OCI-LY7 (cell line): ENCODE results near the gene POU2AF1. TPM values are rescaled to one million over a fixed set of nuclear protein-coding genes. Genes with fewer than 3 reads are reported as not detected.

Experiments used
- BruUV-seq: library from RNA; stranded (reverse); fragments of 400-500 nt; replicated peaks from 2 replicates; lab custom pipeline; 2021; lab: Mats Ljungman, UMichigan
- CTCF ChIA-PET: fragments of 300-600 bp; sonication (Branson Sonifier 250); formaldehyde crosslinking; loops from one replicate; lab custom pipeline; 2022; ENCODE audit warnings: antibody characterized with exemption; ENCODE audit not compliant: unreplicated experiment; lab: Charles Lee
- POLR2A ChIA-PET: fragments of 300-600 bp; sonication (Branson Sonifier 250); formaldehyde crosslinking; loops from one replicate; lab custom pipeline; 2022; ENCODE audit warnings: antibody characterized with exemption; lab: Charles Lee
- DNase-seq: peaks from one replicate; pipeline ENCODE4 v3.0.0-alpha.2; 2015; ENCODE audit warnings: low spot score
- H2AFZ ChIP-seq: fragments of 200-600 bp; sonication (generic), shearing (Covaris generic); 2 replicates; pipeline ENCODE4 v1.6.1; 2014; ENCODE audit warnings: mild to moderate bottlenecking, antibody characterized with exemption, low read length, moderate library complexity
- H3K27ac ChIP-seq: fragments of 200-600 bp; sonication (generic); 2 replicates; pipeline ENCODE4 v1.5.1; 2014; ENCODE audit warnings: mixed run types, low read depth, mild to moderate bottlenecking, moderate library complexity, low read length, inconsistent platforms; ENCODE audit not compliant: poor library complexity, severe bottlenecking
- H3K36me3 ChIP-seq: fragments of 200-600 bp; sonication (generic); 2 replicates; pipeline ENCODE4 v1.6.1; 2014; ENCODE audit warnings: mild to moderate bottlenecking, antibody characterized with exemption, low read length, moderate library complexity, mixed read lengths; ENCODE audit not compliant: insufficient read depth
- H3K4me1 ChIP-seq: fragments of 200-600 bp; sonication (generic); 2 replicates; pipeline ENCODE4 v1.5.1; 2014; ENCODE audit warnings: mild to moderate bottlenecking, low read length; ENCODE audit not compliant: insufficient read depth, poor library complexity, severe bottlenecking
- H3K4me2 ChIP-seq: fragments of 200-600 bp; sonication (generic); 2 replicates; pipeline ENCODE4 v1.6.1; 2014; ENCODE audit warnings: mild to moderate bottlenecking, low read length
- H3K4me3 ChIP-seq: fragments of 200-600 bp; sonication (generic); 2 replicates; pipeline ENCODE4 v1.5.1; 2014; ENCODE audit warnings: mild to moderate bottlenecking, low read depth, low read length; ENCODE audit not compliant: poor library complexity, severe bottlenecking
- H3K79me2 ChIP-seq: fragments of 200-600 bp; sonication (generic); 2 replicates; pipeline ENCODE4 v1.6.1; 2016; ENCODE audit warnings: low read depth, mild to moderate bottlenecking, low read length, moderate library complexity, mixed read lengths; ENCODE audit not compliant: insufficient read depth
- H3K9me2 ChIP-seq: fragments of 200-600 bp; sonication (generic); 2 replicates; pipeline ENCODE4 v1.6.1; 2016; ENCODE audit warnings: mild to moderate bottlenecking, low read length, mixed read lengths; ENCODE audit not compliant: insufficient read depth
- H3K9me3 ChIP-seq: fragments of 200-600 bp; sonication (generic); 2 replicates; pipeline ENCODE4 v1.6.1; 2014; ENCODE audit warnings: mild to moderate bottlenecking, mixed run types, low read length, mixed read lengths
- H4K20me1 ChIP-seq: fragments of 200-600 bp; sonication (generic); 2 replicates; pipeline ENCODE4 v1.6.1; 2014; ENCODE audit warnings: mild to moderate bottlenecking, antibody characterized with exemption, low read length, moderate library complexity, mixed read lengths; ENCODE audit not compliant: insufficient read depth
- CTCF ChIP-seq: fragments of 200-600 bp; sonication (generic); conservative IDR thresholded peaks from 2 replicates; pipeline ENCODE4 v1.5.1; 2014; ENCODE audit warnings: mild to moderate bottlenecking, antibody characterized with exemption, low read length, moderate library complexity, mixed read lengths
- EZH2phosphoT487 ChIP-seq: fragments of 200-600 bp; sonication (generic); IDR thresholded peaks from 2 replicates; pipeline ENCODE4 v1.6.1; 2018; ENCODE audit warnings: low read depth, borderline replicate concordance, mild to moderate bottlenecking, mixed run types, antibody characterized with exemption, low read length, moderate library complexity, mixed read lengths
- intact Hi-C: fragments of 100-400 bp; cut with micrococcal nuclease; formaldehyde crosslinking; loops from one replicate; pipeline ENCODE4 v1.10.0; 2022; ENCODE audit not compliant: unreplicated experiment
- total RNA-seq, 2 experiments: library from RNA; depleted of rRNA in 1 of 2; stranded (reverse); fragments of >200 nt in 1 of 2; shearing (Covaris generic) in 1 of 2; gene quantifications; 2 replicates each; pipeline ENCODE4 v1.2.3, GENCODE V29; 2014 to 2022

Gene POU2AF1
- total RNA-seq, 2 experiments from 2014 or later, result 86.1 to 285 TPM

GRCh38 chr11:111400595-111400994 lies 21.5 kb upstream of the POU2AF1 start:
- intact Hi-C loops, result no loop called here
- Histone ChIP-seq H3K79me2 (no peaks in the 10 kb centered on the region), H4K20me1 (peaks cover 6% of the 10 kb centered on the region; the same call in 1 of the 2 replicates), H3K9me3 (peaks cover 27% of the 10 kb centered on the region), H3K36me3 (peaks cover 18% of the 10 kb centered on the region; the same call in 1 of the 2 replicates), H3K27ac (peak overlapping the region; percentile 90), H3K4me3 (peak overlapping the region; percentile 47), H3K4me2 (peak overlapping the region; percentile 78), H3K4me1 (peaks cover 64% of the 10 kb centered on the region), H3K9me2 (no peaks in the 10 kb centered on the region), H2AFZ (peak overlapping the region; percentile 60; the same call in 1 of the 2 replicates)
- ChIA-PET POLR2A (interaction anchor here (0.6 to 9.3 kb wide), 7 partner anchors 11 to 333 kb away, joined by 3 to 236 read pairs (median 8); no protein-coding TSS in a partner anchor), CTCF (interaction anchor here (0.5 to 4.0 kb wide), 2 partner anchors 18 to 28 kb away, joined by 3 to 35 read pairs; no protein-coding TSS in a partner anchor)
- no TSS peak for BruUV-seq
- no peak for DNase-seq
- no peak for TF ChIP-seq CTCF
- no peak for TF ChIP-seq EZH2phosphoT487

- intact Hi-C loops, result loop anchor here (1.0 kb wide), 3 partner anchors 18 to 116 kb away; no protein-coding TSS in a partner anchor
- peak; percentile 72 for DNase-seq
- TF ChIP-seq EZH2phosphoT487 (no peak), CTCF (peak; percentile 79)
- Histone ChIP-seq H3K79me2 (no peaks in the 10 kb centered on the region), H3K9me3 (peaks cover 21% of the 10 kb centered on the region), H3K27ac (peak overlapping the region; percentile 90), H3K36me3 (peaks cover 13% of the 10 kb centered on the region; the same call in 1 of the 2 replicates), H3K4me3 (peak overlapping the region; percentile 47), H3K9me2 (no peaks in the 10 kb centered on the region), H3K4me1 (peaks cover 73% of the 10 kb centered on the region), H2AFZ (peak overlapping the region; percentile 60), H4K20me1 (peaks cover 6% of the 10 kb centered on the region; the same call in 1 of the 2 replicates), H3K4me2 (peak overlapping the region; percentile 78)
- no TSS peak for BruUV-seq
- POLR2A ChIA-PET, result interaction anchor here (1.0 to 9.3 kb wide), 12 partner anchors 9 to 117 kb away, joined by 3 to 236 read pairs (median 7); partner anchors contain the start of gene POU2AF1
- CTCF ChIA-PET, result interaction anchor here (0.6 to 4.0 kb wide), 10 partner anchors 10 to 40 kb away, joined by 3 to 35 read pairs (median 6); partner anchors contain the start of gene POU2AF1
Measured at GRCh38 chr11:111399187-111400031, 20.3 kb upstream of the POU2AF1 start.
